A673 (cell line): ENCODE results near the gene FGF12.

Source experiments
- CTCF ChIP-seq: fragments of 300-800, 200-600 bp; sonication (generic); conservative IDR thresholded peaks from 2 replicates; pipeline ENCODE4 v1.5.1; 2017; ENCODE audit warnings: low read depth, mild to moderate bottlenecking, antibody characterized with exemption, low read length, moderate library complexity, mixed read lengths
- EZH2 ChIP-seq: fragments of 200-600 bp; sonication (generic); IDR thresholded peaks from 2 replicates; pipeline ENCODE4 v1.6.1; 2017; ENCODE audit warnings: borderline replicate concordance, low read depth, mild to moderate bottlenecking, mixed read lengths, antibody characterized with exemption, low read length; ENCODE audit not compliant: poor library complexity, severe bottlenecking

DNA sequence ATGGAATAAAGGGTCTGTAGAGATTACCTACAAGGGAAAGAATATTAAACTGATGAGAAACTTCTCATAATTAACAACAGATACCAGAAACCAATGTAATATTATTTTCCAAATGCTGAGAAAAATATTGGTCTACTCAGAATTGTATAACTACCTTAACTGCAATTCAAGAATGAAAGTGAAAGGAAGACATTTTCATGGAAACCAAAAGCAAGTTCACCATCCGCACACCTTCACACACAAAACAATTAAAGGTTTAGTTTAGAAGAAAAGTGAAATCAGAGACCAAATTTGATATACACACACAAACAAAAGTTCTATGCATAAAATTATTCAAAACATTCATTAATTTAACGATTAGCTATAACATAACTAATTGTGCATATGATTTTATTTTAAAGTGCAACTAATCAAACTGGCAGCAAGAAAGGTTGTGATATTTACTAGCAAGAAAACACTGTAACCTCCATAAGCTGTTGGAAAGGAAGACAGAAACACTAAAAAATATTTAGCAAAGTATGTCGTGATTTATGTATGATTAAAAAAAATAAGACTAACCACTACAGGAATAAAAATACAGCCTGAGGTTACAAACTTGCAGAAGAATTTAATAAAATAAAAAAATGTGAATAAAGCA, 395.5 kb downstream of the FGF12 start:
- TF ChIP-seq CTCF (no peak), EZH2 (no peak)
